GM18909 (cell line): ENCODE data around the gene MIS18BP1.
"Not testable (repeated sequence)": the region's sequence is repeated elsewhere in the genome, so short reads cannot be mapped to it uniquely, and the experiment has no call there.

Source experiments
- ATAC-seq: cut with Tn5 transposase; IDR thresholded peaks from one replicate; pipeline ENCODE4 v1.9.1; 2021; ENCODE audit warnings: mild to moderate bottlenecking; ENCODE audit not compliant: unreplicated experiment, poor library complexity

Gene MIS18BP1

GRCh38 chr14:45247427-45247826 lies 5.6 kb downstream of the MIS18BP1 start:
- ATAC-seq = no peak

- ATAC-seq = no peak
Measured at GRCh38 chr14:45246691-45247090, 6.3 kb downstream of the MIS18BP1 start.

DNA sequence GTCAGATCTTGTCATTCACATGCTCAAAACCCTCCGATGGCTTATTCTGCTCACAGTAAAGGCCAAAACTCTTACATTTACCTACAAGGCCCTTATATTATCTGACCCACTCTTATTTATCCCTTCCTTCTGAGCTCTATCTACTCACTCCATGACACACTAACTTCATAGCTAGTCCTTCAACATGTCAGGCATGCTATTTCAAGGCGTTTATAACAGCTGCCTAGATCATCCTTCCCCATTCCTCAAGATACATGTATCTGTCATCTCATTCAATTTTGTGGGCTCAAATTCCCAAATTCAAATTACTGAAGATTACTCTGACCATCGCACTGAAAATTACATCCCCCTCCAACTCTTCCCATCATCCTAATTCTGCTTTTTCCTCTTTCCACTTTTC lies 6.9 kb downstream of the MIS18BP1 start:
- no peak for ATAC-seq

DNA sequence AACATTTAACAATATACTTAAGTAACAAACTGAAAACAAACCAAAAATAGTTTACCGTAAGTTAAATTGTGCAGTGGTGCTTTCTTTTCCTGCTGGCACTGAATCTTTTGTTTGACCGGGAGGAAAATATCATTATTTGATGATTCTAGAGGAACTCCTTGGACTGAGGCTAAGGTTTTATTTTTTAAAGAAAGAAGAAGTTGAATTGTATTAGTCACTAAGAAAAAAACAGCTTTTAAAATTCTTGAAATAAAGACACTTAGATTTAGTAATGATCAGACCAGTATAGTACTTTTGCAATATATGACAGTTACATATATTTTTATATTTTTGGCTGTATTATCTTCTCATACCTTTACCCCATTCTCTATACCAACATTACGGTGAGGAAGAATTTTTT lies 10.3 kb downstream of the MIS18BP1 start:
- no peak for ATAC-seq

- no peak for ATAC-seq
Measured at GRCh38 chr14:45238988-45239387, 14.0 kb downstream of the MIS18BP1 start.

DNA sequence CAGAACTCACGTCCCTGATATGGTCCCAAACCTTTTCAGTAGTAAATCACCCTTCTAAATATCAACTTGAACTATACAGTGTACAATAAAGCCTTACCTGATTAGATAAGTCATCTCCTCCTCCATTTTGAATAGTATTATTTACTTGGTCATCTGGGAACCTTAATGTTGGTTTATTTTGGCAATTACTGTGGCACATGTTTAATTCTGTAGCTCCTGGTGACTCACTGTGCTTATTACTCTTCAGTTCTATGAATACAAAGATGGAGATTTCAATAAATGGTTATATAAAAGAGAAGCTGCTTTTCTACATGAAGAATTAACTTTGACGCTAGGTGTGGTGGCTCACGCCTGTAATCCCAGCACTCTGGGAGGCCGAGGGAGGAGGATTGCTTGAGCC lies 25.4 kb downstream of the MIS18BP1 start:
- no peak for ATAC-seq

- ATAC-seq = peak; percentile 50
Measured at GRCh38 chr14:45222485-45223262, 30.3 kb downstream of the MIS18BP1 start.

DNA sequence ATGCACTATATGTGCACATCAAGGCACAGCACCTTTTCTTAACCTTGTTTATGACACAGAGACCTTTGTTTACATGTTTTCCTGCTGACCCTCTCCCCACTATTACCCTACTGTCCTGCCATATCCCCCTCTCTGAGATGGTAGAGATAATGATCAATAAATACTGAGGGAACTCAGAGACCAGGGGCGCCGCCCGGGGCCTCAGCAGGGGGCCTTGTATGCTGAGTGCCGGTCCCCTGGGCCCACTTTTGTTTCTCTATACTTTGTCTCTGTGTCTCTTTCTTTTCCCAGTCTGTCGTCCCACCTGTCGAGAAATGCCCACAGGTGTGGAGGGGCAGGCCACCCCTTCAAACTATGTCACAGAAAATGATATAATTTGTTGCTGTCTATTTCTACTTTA lies 38.7 kb downstream of the MIS18BP1 start:
- not testable (repeated sequence) for ATAC-seq

DNA sequence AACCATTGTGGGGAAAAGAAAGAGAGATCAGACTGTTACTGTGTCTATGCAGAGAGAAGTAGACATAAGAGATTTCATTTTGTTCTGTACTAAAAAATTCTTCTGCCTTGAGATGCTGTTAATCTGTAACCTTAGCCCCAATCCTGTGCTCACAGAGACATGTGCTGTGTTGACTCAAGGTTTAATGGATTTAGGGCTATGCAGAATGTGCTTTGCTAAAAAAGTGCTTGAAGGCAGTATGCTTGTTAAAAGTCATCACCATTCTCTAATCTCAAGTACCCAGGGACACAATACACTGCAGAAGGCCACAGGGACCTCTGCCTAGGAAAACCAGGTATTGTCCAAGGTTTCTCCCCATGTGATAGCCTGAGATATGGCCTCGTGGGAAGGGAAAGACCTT lies 39.3 kb downstream of the MIS18BP1 start:
- not testable (repeated sequence) for ATAC-seq

DNA sequence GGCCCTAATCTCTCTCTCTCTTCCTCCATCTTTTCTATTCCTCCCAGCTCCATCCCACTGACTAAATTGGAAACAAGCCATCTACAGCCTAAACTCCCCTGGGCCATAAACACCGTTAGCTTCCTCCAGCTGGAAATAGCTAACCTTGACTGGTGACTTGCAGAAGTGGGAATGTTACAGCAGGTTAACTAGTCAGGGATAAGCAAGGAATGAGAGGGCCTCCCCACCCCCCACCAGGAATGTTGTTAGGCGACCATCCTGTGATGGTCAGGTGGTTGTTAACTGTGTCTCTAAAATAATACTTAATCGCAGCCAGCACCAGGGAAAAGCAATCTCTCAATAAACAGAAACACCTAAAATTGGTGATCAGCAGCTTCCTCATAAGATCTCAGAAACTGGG lies 40.8 kb downstream of the MIS18BP1 start:
- no peak for ATAC-seq

DNA sequence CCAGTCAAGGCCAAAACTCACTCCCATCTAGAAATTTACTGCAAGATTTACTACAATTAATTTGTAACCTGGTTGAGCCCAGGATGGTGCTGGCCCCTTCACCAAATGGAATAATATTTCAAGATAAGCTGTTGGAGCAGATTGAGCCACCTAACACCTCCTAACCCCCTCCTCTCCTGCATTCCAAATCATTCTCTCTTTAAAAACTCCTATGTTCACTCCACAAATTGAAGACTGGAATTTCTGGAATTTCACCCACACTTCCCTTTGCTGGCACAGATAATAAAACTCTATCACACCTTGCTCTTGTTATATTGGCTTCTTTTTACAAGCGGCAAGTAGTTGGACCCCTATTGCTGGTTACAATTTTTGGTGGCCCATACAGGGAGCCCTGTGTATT lies 41.7 kb downstream of the MIS18BP1 start:
- ATAC-seq = no peak

- ATAC-seq = no peak
Measured at GRCh38 chr14:45210159-45210558, 42.8 kb downstream of the MIS18BP1 start.

GRCh38 chr14:45204241-45204640 lies 48.8 kb downstream of the MIS18BP1 start:
- ATAC-seq = no peak

DNA sequence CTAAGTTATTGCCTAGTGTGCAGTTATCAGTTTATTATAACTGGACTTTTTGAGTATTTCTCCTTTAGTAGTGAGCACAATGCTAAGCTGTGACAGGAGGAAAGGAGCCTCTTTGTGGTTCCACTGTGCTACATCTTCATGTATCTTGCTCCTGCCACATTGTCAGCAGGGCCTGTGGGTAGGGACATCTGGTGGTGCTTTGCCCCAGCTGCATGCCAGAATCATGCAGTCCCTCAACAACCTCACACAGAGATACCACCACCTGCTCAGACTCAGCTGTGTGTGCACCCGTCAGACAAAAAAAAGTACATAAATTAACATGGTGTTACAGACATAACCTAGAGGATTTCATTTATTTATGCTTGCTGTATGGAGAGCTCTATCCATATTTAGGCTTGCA lies 51.1 kb downstream of the MIS18BP1 start:
- ATAC-seq = peak; percentile 81

DNA sequence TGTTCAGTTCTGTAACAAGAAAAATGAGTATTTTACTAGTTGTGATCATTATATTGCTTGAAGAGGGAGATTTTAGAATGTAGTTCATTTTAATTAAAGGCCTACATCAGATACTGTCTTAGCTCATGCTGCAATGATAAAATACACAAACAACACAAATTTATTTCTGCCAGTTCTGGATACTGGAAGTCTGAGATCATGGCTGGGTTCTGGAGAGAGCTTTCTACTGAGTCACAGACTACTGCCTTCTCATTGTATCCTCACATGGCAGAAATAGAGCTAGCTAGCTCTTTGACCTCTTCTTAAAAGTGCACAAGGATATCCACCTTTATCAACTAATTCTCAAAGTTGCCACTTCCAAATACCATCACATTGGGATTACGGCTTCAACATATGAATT lies 53.8 kb downstream of the MIS18BP1 start:
- ATAC-seq = no peak

- no peak for ATAC-seq
Measured at GRCh38 chr14:45198551-45198950, 54.5 kb downstream of the MIS18BP1 start.

DNA sequence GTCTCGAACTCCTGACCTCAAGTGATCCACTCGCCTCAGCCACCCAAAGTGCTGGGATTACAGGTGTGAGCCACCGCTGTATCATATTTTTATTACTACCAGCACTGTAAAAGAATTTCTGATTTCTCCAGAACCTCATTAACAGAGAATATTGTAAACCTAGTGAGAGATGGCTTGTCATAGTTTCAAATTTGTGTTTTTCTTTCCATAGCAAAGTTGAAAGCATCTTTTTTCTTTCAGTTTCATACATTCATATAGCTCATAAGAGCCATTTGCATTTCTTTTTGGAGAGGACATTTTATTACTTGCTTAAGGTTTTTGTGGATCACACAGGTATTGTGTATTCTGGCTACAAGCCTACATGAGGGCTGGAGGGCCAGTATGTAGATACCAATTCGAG lies 58.0 kb downstream of the MIS18BP1 start:
- peak; percentile 63 for ATAC-seq

DNA sequence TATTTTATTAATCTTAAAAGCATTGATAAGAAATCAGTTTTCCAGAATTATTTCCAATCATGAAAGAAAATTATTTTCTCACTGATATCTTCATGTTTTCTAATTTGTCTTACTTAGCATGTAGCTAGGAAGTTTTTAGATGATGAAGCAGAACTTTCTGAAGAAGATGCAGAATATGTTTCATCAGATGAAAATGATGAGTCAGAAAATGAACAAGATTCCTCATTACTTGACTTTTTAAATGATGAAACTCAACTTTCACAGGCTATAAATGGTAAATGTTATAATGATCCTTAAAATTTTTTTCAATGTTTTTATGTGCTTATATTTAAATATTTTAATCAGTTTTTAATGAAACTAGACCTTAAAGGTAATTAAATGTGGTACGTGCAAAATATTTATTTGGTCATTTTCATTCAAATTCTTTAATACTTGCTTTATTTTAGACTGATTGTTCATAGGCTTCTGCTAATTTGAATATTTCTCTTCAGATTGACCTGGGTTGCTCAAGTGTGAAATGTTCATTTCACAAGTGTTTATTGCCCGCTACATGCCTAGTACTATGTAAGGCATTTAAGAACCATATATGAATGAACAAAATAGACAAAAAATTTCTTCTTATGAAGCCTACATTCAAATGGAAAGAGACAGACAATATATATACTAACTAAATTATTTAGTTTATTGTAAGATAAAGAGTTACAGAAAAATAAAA lies 67.7 kb downstream of the MIS18BP1 start:
- ATAC-seq = peak; percentile 55

- ATAC-seq = no peak
Measured at GRCh38 chr14:45181806-45182205, 71.2 kb downstream of the MIS18BP1 start.

DNA sequence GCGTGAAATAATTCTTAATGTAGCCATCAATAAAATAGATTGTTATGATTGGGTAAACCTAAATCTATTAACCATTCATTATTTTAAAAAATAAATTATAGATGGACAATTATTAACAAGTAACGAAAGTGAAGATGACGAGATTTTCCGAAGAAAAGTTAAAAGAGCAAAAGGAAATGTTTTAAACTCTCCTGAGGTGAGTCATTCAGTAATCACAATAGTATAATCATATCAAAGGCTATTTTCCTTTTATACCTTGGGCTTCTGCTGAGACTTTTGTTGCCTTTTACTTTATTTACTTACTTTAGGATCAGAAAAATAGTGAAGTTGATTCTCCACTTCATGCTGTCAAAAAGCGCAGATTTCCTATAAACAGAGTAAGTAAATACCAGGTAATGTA lies 71.7 kb downstream of the MIS18BP1 start:
- ATAC-seq = no peak

- no peak for ATAC-seq
Measured at GRCh38 chr14:45177076-45177475, 75.9 kb downstream of the MIS18BP1 start.

DNA sequence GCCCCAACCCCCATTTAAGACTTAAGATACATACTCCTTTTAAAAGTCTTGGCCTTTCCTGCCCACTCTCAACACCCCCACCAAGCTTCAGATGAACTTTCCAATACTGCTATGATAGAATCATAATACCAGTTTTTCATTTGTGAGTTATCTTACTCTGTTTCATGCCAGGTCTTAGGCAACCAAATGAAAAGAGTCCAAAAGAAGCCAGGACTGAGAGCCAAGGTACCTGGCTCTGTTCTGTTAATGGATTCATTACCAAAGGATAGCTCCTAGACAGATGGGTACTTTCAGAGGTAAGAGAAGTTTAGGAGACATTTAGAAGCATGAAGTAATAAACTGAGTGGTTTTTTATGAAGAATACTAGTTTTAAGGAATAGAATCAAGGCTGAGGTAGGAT lies 83.1 kb downstream of the MIS18BP1 start:
- no peak for ATAC-seq
